NCI-H226 (cell line): ENCODE results near the gene MOV10L1.
"Not testable (repeated sequence)": the region's sequence is repeated elsewhere in the genome, so short reads cannot be mapped to it uniquely, and the experiment has no call there.

ENCODE experiments used
- DNase-seq: peaks from one replicate; pipeline ENCODE4 v3.0.0-alpha.2; 2015

MOV10L1 gene

GRCh38 chr22:50111056-50111455 is 21.2 kb downstream of the MOV10L1 start:
- DNase-seq, result no peak

- peak; percentile 87 for DNase-seq
Observed at GRCh38 chr22:50112151-50113118, 22.6 kb downstream of the MOV10L1 start.

GRCh38 chr22:50114221-50115021 is 24.6 kb downstream of the MOV10L1 start:
- DNase-seq, result peak; percentile 39

GRCh38 chr22:50115693-50116092 is 25.9 kb downstream of the MOV10L1 start:
- no peak for DNase-seq

GRCh38 chr22:50117168-50117762 is 27.5 kb downstream of the MOV10L1 start:
- DNase-seq, result no peak

GRCh38 chr22:50118129-50118528 is 28.3 kb downstream of the MOV10L1 start:
- DNase-seq, result no peak

GRCh38 chr22:50118557-50119168 is 28.9 kb downstream of the MOV10L1 start:
- peak; percentile 91 for DNase-seq

- no peak for DNase-seq
Observed at GRCh38 chr22:50119169-50119767, 29.5 kb downstream of the MOV10L1 start.

GRCh38 chr22:50119768-50120251 is 30.0 kb downstream of the MOV10L1 start:
- no peak for DNase-seq

GRCh38 chr22:50121202-50121740 is 31.5 kb downstream of the MOV10L1 start:
- DNase-seq, result no peak

- DNase-seq, result no peak
Observed at GRCh38 chr22:50123119-50123518, 33.3 kb downstream of the MOV10L1 start.

- no peak for DNase-seq
Observed at GRCh38 chr22:50125029-50125428, 35.2 kb downstream of the MOV10L1 start.

GRCh38 chr22:50129121-50129736 is 39.4 kb downstream of the MOV10L1 start:
- no peak for DNase-seq

- no peak for DNase-seq
Observed at GRCh38 chr22:50131894-50132293, 42.1 kb downstream of the MOV10L1 start.

GRCh38 chr22:50134481-50134880 is 44.7 kb downstream of the MOV10L1 start:
- DNase-seq, result no peak

GRCh38 chr22:50136581-50137015 is 46.8 kb downstream of the MOV10L1 start:
- no peak for DNase-seq

- DNase-seq, result not testable (repeated sequence)
Observed at GRCh38 chr22:50137277-50137676, 47.5 kb downstream of the MOV10L1 start.

GRCh38 chr22:50138041-50138440 is 48.2 kb downstream of the MOV10L1 start:
- DNase-seq, result no peak

GRCh38 chr22:50138988-50139387 is 49.2 kb downstream of the MOV10L1 start:
- no peak for DNase-seq

GRCh38 chr22:50139843-50140415 is 50.1 kb downstream of the MOV10L1 start:
- DNase-seq, result no peak

GRCh38 chr22:50140615-50141014 is 50.8 kb downstream of the MOV10L1 start:
- no peak for DNase-seq
